T-helper 2 cell treated with Interferon-gamma antibody and Interleukin-4, amounts not matched to agents 5 μg/mL and 100 μg/mL, for 36 hours (primary cell): ENCODE measurements around the gene RAB7B.

ENCODE experiments used
- DNase-seq: peaks from one replicate; pipeline ENCODE4 v3.0.0; 2021; ENCODE audit warnings: low spot score
- H3K27ac Mint-ChIP-seq: one replicate; pipeline ENCODE4 v1.8.0; 2021; ENCODE audit warnings: mild to moderate bottlenecking, mixed read lengths
- H3K27me3 Mint-ChIP-seq: one replicate; pipeline ENCODE4 v1.8.0; 2021; ENCODE audit warnings: low read depth, mixed read lengths
- H3K36me3 Mint-ChIP-seq: one replicate; pipeline ENCODE4 v1.8.0; 2021; ENCODE audit warnings: low read depth, mixed read lengths
- H3K4me1 Mint-ChIP-seq: one replicate; pipeline ENCODE4 v1.8.0; 2021; ENCODE audit warnings: low read depth, mixed read lengths
- H3K4me3 Mint-ChIP-seq: one replicate; pipeline ENCODE4 v1.8.0; 2022; ENCODE audit warnings: mild to moderate bottlenecking, moderate library complexity, mixed read lengths
- H3K9me3 Mint-ChIP-seq: one replicate; pipeline ENCODE4 v1.8.0; 2021; ENCODE audit warnings: mixed read lengths

Gene RAB7B

GRCh38 chr1:205933671-205934618 is 69.2 kb downstream of the RAB7B start:
- no peak overlapping the region for H3K4me3 Mint-ChIP-seq
- H3K4me1 Mint-ChIP-seq = no peaks in the 10 kb centered on the region
- H3K27me3 Mint-ChIP-seq = peaks cover 6% of the 10 kb centered on the region
- H3K36me3 Mint-ChIP-seq = no peaks in the 10 kb centered on the region
- H3K27ac Mint-ChIP-seq = no peak overlapping the region
- no peak for DNase-seq
- no peaks in the 10 kb centered on the region for H3K9me3 Mint-ChIP-seq

GRCh38 chr1:205932776-205933175 is 70.4 kb downstream of the RAB7B start:
- Mint-ChIP-seq H3K36me3 (no peaks in the 10 kb centered on the region), H3K27me3 (peaks cover 2% of the 10 kb centered on the region), H3K27ac (no peak overlapping the region), H3K9me3 (no peaks in the 10 kb centered on the region), H3K4me3 (no peak overlapping the region), H3K4me1 (no peaks in the 10 kb centered on the region)
- DNase-seq = no peak

- DNase-seq = no peak
- Mint-ChIP-seq H3K27me3 (peaks cover 2% of the 10 kb centered on the region), H3K36me3 (no peaks in the 10 kb centered on the region)
Measured at GRCh38 chr1:205930799-205931281, 72.4 kb downstream of the RAB7B start.

GRCh38 chr1:205930195-205930577 is 73.0 kb downstream of the RAB7B start:
- no peaks in the 10 kb centered on the region for H3K36me3 Mint-ChIP-seq
- peaks cover 2% of the 10 kb centered on the region for H3K27me3 Mint-ChIP-seq
- no peak overlapping the region for H3K4me3 Mint-ChIP-seq
- no peak overlapping the region for H3K27ac Mint-ChIP-seq
- H3K9me3 Mint-ChIP-seq = no peaks in the 10 kb centered on the region
- no peak for DNase-seq
- no peaks in the 10 kb centered on the region for H3K4me1 Mint-ChIP-seq

More at GRCh38 chr1:205930799-205931281, 72.4 kb downstream of the RAB7B start:
- no peak overlapping the region for H3K4me3 Mint-ChIP-seq
- H3K27ac Mint-ChIP-seq = no peak overlapping the region
- H3K4me1 Mint-ChIP-seq = no peaks in the 10 kb centered on the region
- no peaks in the 10 kb centered on the region for H3K9me3 Mint-ChIP-seq

GRCh38 chr1:205929496-205930194 is 73.5 kb downstream of the RAB7B start:
- H3K36me3 Mint-ChIP-seq = no peaks in the 10 kb centered on the region
- no peaks in the 10 kb centered on the region for H3K9me3 Mint-ChIP-seq
- H3K27ac Mint-ChIP-seq = no peak overlapping the region
- H3K4me1 Mint-ChIP-seq = no peaks in the 10 kb centered on the region
- H3K27me3 Mint-ChIP-seq = peaks cover 2% of the 10 kb centered on the region
- H3K4me3 Mint-ChIP-seq = no peak overlapping the region
- DNase-seq = no peak

GRCh38 chr1:205928317-205928716 is 74.9 kb downstream of the RAB7B start:
- H3K4me1 Mint-ChIP-seq = no peaks in the 10 kb centered on the region
- H3K9me3 Mint-ChIP-seq = no peaks in the 10 kb centered on the region
- no peaks in the 10 kb centered on the region for H3K27me3 Mint-ChIP-seq
- no peak overlapping the region for H3K27ac Mint-ChIP-seq
- DNase-seq = no peak
- H3K36me3 Mint-ChIP-seq = no peaks in the 10 kb centered on the region
- no peak overlapping the region for H3K4me3 Mint-ChIP-seq

- H3K27ac Mint-ChIP-seq = no peak overlapping the region
- no peak overlapping the region for H3K4me3 Mint-ChIP-seq
- H3K36me3 Mint-ChIP-seq = no peaks in the 10 kb centered on the region
- no peaks in the 10 kb centered on the region for H3K9me3 Mint-ChIP-seq
- H3K4me1 Mint-ChIP-seq = no peaks in the 10 kb centered on the region
- no peaks in the 10 kb centered on the region for H3K27me3 Mint-ChIP-seq
- no peak for DNase-seq
Measured at GRCh38 chr1:205927676-205928075, 75.5 kb downstream of the RAB7B start.

GRCh38 chr1:205927247-205927646 is 75.9 kb downstream of the RAB7B start:
- Mint-ChIP-seq H3K4me1 (no peaks in the 10 kb centered on the region), H3K27ac (no peak overlapping the region), H3K4me3 (no peak overlapping the region), H3K9me3 (no peaks in the 10 kb centered on the region), H3K36me3 (no peaks in the 10 kb centered on the region), H3K27me3 (no peaks in the 10 kb centered on the region)
- no peak for DNase-seq
